IgD-negative memory B cell (primary cell): ENCODE results near the gene CRHR2. TPM values are rescaled to one million over a fixed set of nuclear protein-coding genes. Genes with fewer than 3 reads are reported as not detected.
A peak's percentile ranks its signal among the peaks of the same experiment; 100 is the strongest.

Experiments used
- H3K27ac Mint-ChIP-seq, 3 donors: one replicate each; pipeline ENCODE4 v1.8.0; 2020 to 2022; ENCODE audit warnings: mild to moderate bottlenecking in 3 of 3, mixed read lengths in 3 of 3, moderate library complexity in 1 of 3
- H3K27me3 Mint-ChIP-seq: one replicate; pipeline ENCODE4 v1.8.0; 2021; ENCODE audit warnings: mixed read lengths
- H3K36me3 Mint-ChIP-seq: one replicate; pipeline ENCODE4 v1.8.0; 2020; ENCODE audit warnings: mild to moderate bottlenecking, mixed read lengths
- H3K4me1 Mint-ChIP-seq, 3 donors: one replicate each; pipeline ENCODE4 v1.8.0; 2020 to 2022; ENCODE audit warnings: mixed read lengths in 3 of 3, mild to moderate bottlenecking in 1 of 3
- H3K4me3 Mint-ChIP-seq, 4 donors: one replicate each; pipeline ENCODE4 v1.8.0; 2020 to 2022; ENCODE audit warnings: mild to moderate bottlenecking in 4 of 4, mixed read lengths in 4 of 4, moderate library complexity in 3 of 4
- H3K9me3 Mint-ChIP-seq, 3 donors: one replicate each; pipeline ENCODE4 v1.8.0; 2020 to 2021; ENCODE audit warnings: mixed read lengths in 3 of 3, mild to moderate bottlenecking in 1 of 3
- polyA plus RNA-seq: library from polyadenylated mRNA; unstranded; fragments of 300-500 nt; fragmentation: Illumina TruSeq; gene quantifications from one replicate; pipeline ENCODE4 v1.2.3, GENCODE V29; 2021

Gene CRHR2
- polyA plus RNA-seq, 1 donor from 2014 or later: not detected

DNA sequence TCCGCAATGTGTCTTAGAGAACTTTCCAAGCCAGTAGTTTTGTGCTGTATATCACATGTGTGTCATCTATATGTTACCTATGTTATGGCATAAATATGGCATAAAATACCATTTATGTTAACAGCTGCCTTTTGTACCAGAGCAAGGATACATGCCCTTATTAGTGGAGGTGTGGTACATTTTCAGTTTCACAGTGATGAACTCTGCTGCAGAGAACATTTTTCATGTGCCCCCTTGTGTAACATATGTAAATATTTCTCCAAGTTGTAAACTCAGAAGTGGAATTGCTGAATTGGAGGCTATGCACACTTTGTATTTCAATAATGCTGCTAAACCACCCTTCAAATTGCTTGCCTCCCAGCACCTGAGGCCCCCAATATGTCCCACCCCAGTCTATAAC is 31.9 kb upstream of the CRHR2 start:
- Mint-ChIP-seq H3K36me3 (peaks cover 8% of the 10 kb centered on the region), H3K27me3 (peaks cover 4% of the 10 kb centered on the region), H3K4me3 (no peak overlapping the region), H3K27ac (no peak overlapping the region), H3K4me1 (no peaks in the 10 kb centered on the region), H3K9me3 (peaks cover 8 to 13% (median 12%) of the 10 kb centered on the region in 3 donors)

DNA sequence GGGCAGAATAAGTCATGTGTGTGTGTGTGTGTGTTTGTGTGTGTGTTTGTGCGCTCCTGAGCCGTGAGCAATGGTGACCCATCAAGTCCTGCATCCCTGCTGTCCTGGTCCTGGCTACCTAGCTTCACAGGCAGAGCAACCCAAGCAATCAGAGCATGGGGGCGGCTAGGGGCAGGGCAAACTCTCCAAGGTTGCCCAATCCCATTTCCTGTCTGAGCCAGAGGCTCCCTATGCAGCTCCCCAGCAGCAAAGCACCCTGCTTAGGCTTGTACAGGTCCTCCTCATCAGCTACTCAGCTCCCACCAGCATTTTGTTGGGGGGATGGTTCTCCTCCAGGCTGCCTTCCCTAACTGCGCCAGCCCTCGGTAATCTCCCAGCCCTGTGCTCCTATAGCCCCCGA is 31.1 kb upstream of the CRHR2 start:
- H3K4me3 Mint-ChIP-seq: no peak overlapping the region

DNA sequence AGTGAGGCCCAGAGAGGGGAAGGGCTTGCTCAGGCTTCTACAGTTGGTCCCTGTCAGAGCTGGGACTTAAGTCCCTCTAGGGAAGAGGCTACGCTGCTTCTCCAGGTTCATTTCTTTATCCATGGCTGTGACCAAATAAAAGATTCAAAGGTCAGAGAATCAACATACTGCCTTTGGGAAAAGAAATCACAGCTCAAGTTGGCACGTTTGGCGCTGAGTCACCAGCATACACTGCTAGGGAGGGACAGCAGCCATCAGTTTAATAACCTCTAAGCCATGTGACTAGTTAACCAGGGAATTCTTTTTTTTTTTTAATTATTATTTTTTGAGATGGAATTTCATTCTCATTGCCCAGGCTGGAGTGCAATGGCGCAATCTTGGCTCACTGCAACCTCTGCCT is 28.4 kb upstream of the CRHR2 start:
- Mint-ChIP-seq H3K4me1 (no peaks in the 10 kb centered on the region), H3K4me3 (no peak overlapping the region), H3K27ac (no peak overlapping the region), H3K27me3 (peaks cover 7% of the 10 kb centered on the region), H3K36me3 (no peaks in the 10 kb centered on the region), H3K9me3 (no peaks in the 10 kb centered on the region)

More for the DNA sequence above, 31.1 kb upstream of the CRHR2 start:
- H3K27me3 Mint-ChIP-seq: peaks cover 2% of the 10 kb centered on the region
- H3K36me3 Mint-ChIP-seq: peaks cover 5% of the 10 kb centered on the region
- H3K27ac Mint-ChIP-seq: no peak overlapping the region
- no peaks in the 10 kb centered on the region for H3K4me1 Mint-ChIP-seq
- H3K9me3 Mint-ChIP-seq: peaks cover 6 to 9% (median 6%) of the 10 kb centered on the region in 3 donors

DNA sequence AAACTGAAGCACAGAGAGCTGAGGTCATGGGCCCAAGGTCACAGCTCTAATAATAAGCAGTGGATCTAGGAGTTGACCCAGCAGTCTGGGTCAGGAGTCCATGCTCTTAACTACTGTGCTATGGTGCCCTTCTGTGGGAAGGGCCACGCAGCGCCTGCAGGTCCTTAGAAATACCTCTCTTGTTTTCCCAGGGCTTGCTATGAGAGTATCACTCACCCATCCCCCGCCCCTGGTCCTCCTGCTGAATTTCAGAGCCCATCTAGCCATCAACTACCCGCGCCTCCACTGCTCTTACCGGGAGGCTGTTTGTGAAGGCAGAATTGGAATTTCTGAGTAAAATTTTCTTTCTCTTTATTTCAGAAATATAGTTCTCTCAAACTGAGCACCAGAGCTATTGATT is 27.3 kb upstream of the CRHR2 start:
- Mint-ChIP-seq H3K9me3 (no peaks in the 10 kb centered on the region), H3K4me1 (no peaks in the 10 kb centered on the region), H3K27ac (no peak overlapping the region), H3K36me3 (no peaks in the 10 kb centered on the region), H3K27me3 (peaks cover 5% of the 10 kb centered on the region), H3K4me3 (no peak overlapping the region)

DNA sequence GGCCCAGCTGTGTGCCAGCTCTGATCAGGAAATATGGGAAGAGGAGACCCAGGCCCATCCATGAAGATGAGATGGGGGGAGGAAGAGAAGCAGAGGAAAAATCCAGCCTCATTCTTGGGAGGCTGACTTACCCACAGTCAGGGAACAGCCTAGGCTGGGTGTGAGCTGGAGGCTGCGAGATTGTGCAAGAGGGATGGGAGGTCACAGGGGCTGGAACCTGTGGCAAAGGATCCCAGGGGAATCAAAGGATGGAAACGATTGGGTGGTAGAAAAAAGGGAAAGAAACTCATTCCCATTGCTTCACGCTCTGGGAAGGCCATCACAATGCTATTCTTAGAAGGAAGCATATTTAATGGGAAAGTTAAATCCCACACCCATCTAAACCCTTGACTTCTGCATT is 26.7 kb upstream of the CRHR2 start:
- Mint-ChIP-seq H3K27ac (peak overlapping the region in 1 of 3 donors; percentile 59), H3K9me3 (no peaks in the 10 kb centered on the region), H3K27me3 (peaks cover 5% of the 10 kb centered on the region), H3K4me3 (no peak overlapping the region), H3K36me3 (no peaks in the 10 kb centered on the region), H3K4me1 (no peaks in the 10 kb centered on the region)

DNA sequence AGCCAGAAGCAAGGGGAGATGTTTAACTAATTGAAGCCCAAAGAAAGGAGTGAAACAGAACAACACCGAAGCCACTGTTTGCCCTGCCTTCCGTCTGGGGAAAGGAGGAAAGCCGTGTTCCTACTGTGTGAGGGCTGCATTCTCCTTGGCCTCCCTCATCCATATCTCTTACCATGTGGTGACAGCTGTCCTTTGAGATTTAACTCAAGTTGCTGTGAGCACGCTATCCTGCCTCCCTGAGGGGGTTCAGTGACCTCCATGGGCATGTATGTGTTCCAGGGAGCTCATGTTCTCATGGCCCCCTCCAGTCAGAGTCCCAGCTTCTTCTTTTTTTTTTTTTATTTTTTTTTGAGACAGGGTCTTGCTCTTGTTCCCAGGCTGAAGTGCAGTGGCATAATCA is 26.2 kb upstream of the CRHR2 start:
- Mint-ChIP-seq H3K9me3 (no peaks in the 10 kb centered on the region), H3K27ac (peak overlapping the region in 1 of 3 donors; percentile 59), H3K4me1 (no peaks in the 10 kb centered on the region), H3K4me3 (peak overlapping the region in 1 of 4 donors; percentile 39), H3K27me3 (peaks cover 5% of the 10 kb centered on the region), H3K36me3 (no peaks in the 10 kb centered on the region)

DNA sequence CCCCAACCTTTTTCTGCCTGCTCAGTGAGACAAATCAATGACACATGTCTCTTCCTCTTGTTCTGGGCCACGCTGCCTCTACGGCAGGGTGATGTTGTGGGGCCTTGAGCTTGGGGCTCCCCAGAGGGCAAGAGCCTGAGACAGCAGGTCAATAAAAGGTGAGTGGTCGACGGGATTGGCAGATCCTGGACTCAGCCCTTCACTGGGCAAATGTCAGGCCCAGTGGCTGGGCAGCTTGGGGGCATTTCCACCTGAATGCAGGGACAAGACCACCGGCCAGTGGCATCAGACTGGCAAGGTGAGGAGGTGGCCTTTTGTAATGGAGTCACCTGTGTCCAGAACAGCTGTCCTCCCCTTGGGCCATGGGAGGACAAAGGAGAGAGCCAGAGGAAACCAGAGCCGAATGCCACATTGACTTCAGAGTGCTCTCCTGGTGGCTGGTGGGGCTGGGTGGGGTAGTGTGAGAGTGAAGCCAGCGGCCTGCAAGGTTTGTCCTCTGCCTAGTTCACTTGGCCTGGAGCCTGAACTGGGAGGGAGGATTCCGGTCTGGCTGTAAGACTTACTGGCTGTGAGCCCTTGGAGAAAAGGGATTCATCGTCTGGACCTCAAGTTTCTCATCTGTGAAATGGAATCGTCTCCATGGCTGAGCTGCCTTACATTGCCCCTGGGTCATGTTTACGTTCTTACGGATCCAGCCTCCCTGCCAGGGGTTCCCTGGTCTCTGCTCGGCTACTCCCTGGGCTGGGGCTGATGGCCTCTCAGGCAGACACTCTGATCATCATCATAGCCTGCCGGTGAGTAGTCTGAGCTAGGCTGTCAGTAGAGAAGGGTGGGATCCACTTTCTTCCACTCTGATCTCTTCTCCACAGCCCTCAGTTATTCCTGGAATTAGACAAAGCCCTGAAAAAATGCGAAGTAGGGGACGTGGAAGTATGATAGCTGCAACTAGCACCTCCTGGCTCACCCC is 25.4 kb upstream of the CRHR2 start:
- peaks cover 5% of the 10 kb centered on the region for H3K27me3 Mint-ChIP-seq
- H3K27ac Mint-ChIP-seq: no peak overlapping the region
- H3K36me3 Mint-ChIP-seq: no peaks in the 10 kb centered on the region
- H3K4me1 Mint-ChIP-seq: no peaks in the 10 kb centered on the region
- H3K4me3 Mint-ChIP-seq: peak overlapping the region in 1 of 4 donors; percentile 39
- H3K9me3 Mint-ChIP-seq: no peaks in the 10 kb centered on the region

DNA sequence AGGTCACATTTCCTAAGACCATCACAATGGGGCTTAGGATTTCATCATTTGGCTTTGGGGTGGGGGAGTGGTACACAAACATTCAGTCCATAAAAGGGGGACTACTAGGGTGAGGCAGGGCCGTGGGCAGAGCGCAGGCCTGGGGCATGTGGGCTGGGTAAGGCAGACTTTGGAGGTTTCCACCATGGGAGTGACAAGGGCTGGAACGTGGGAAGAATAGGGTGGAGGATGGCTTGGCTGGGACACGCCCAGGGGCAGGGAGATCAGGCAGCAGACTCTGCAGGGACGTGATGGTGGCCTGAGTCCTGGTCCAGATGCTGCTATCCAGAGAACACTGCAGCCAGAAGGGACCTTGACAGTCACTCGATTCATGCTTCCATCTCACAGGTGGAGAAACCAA is 24.7 kb upstream of the CRHR2 start:
- Mint-ChIP-seq H3K4me1 (no peaks in the 10 kb centered on the region), H3K4me3 (no peak overlapping the region), H3K9me3 (no peaks in the 10 kb centered on the region), H3K27me3 (peaks cover 5% of the 10 kb centered on the region), H3K27ac (no peak overlapping the region), H3K36me3 (no peaks in the 10 kb centered on the region)

DNA sequence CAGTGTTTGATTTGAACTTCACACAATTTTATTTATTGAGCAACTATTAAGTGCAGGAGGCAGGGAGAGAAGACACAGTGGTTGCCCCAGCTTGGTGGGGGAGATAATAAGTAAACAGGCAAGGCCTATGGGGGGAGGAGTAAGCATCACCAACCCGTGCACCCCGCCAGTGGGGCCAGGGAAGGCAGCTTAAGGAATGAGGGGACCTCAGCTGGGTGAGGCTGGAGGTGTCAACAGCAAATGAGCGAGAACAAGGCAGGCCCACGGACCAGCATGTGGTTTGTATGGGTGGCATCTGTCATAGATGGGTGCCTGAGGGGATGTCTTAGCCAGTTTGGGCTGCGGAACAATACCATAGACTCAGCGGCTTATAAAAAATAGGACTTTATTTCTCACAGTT is 24.1 kb upstream of the CRHR2 start:
- Mint-ChIP-seq H3K4me1 (no peaks in the 10 kb centered on the region), H3K36me3 (no peaks in the 10 kb centered on the region), H3K9me3 (no peaks in the 10 kb centered on the region), H3K4me3 (peak overlapping the region in 1 of 4 donors; percentile 54), H3K27me3 (peaks cover 5% of the 10 kb centered on the region), H3K27ac (no peak overlapping the region)

DNA sequence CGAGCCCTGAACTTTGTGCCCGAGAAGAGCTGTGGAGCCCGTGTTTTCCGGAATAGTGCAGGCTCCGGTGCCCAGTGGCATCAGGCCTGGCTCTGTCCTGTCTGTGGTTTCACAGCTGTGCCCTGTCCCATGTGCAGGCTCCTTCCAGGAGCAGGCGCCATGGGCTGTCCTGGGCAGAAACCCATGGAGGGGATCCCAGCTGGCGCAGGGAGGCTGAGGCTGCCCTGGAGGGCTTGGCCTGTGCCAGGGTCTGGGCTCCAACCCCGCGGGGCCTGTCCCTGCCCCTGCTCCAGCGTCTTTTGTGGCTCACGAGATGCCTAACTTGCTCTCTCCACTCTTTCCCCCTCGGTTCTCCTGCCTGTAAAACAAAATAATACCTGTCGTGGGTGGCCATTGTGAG is 23.3 kb upstream of the CRHR2 start:
- H3K27ac Mint-ChIP-seq: no peak overlapping the region
- H3K36me3 Mint-ChIP-seq: no peaks in the 10 kb centered on the region
- H3K4me1 Mint-ChIP-seq: no peaks in the 10 kb centered on the region
- H3K4me3 Mint-ChIP-seq: no peak overlapping the region
- peaks cover 5% of the 10 kb centered on the region for H3K27me3 Mint-ChIP-seq
- H3K9me3 Mint-ChIP-seq: no peaks in the 10 kb centered on the region

DNA sequence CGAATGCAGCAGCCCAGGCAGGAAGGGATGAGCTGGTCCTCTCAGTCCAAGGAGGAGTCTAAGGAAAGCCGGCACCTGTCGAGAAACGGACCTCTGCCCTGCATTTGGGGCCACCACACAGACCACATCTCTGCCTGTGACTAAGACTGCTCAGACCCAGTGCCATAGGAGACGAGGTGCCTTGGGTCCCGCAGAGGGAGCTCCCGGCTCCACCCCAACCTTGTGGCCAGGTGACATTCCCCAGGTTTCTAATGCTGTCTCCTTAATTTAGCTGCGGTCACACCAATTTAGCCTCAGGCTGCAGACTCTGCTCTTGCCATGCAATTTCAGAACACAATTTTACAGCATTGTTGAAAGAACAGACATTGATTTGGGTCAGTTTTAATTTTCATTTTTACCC is 22.8 kb upstream of the CRHR2 start:
- Mint-ChIP-seq H3K9me3 (no peaks in the 10 kb centered on the region), H3K27ac (no peak overlapping the region), H3K4me3 (no peak overlapping the region), H3K27me3 (peaks cover 5% of the 10 kb centered on the region), H3K4me1 (no peaks in the 10 kb centered on the region), H3K36me3 (no peaks in the 10 kb centered on the region)

DNA sequence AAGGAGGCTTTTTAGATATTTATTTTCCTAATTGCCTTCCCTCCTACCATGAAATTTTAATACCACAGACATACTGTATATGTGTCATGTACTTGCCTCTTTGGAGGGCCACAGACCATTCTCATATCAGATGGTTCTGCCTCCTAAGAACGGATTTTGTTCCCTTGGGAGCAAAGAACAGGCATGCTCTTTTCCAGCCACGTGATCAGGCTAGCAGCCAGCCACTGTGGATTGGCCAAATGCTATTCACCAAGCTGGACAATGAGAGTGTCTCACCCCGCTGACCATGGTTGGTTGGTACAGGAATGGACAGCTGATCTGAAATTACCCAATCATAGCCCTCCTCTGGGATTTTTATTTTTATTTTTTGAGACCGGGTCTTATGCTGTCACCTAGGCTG is 21.5 kb upstream of the CRHR2 start:
- Mint-ChIP-seq H3K27ac (no peak overlapping the region), H3K36me3 (no peaks in the 10 kb centered on the region), H3K4me1 (no peaks in the 10 kb centered on the region), H3K9me3 (no peaks in the 10 kb centered on the region), H3K27me3 (peaks cover 5% of the 10 kb centered on the region), H3K4me3 (no peak overlapping the region)

DNA sequence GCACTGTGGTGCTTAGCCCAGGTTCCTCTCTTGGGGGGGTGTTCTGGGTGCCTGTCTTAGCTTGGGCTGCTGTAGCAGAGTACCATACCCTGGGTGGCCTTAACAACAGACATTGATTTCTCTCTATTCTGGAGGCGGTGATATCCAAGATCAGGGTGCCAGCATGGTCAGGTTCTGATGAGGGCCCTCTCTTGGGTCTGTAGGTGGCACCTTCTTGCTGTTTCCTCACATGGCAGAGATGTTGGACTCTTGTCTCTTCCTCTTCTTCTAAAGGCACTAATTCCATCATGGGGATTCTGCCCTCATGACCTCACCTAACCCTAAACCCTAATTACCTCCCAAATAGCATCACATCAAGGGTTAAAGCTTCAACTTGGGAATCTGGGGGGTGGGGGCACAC is 19.9 kb upstream of the CRHR2 start:
- H3K9me3 Mint-ChIP-seq: no peaks in the 10 kb centered on the region
- H3K4me3 Mint-ChIP-seq: no peak overlapping the region
- H3K36me3 Mint-ChIP-seq: no peaks in the 10 kb centered on the region
- peaks cover 0 to 2% (median 0%) of the 10 kb centered on the region in 3 donors for H3K4me1 Mint-ChIP-seq
- H3K27ac Mint-ChIP-seq: no peak overlapping the region
- H3K27me3 Mint-ChIP-seq: peaks cover 7% of the 10 kb centered on the region

DNA sequence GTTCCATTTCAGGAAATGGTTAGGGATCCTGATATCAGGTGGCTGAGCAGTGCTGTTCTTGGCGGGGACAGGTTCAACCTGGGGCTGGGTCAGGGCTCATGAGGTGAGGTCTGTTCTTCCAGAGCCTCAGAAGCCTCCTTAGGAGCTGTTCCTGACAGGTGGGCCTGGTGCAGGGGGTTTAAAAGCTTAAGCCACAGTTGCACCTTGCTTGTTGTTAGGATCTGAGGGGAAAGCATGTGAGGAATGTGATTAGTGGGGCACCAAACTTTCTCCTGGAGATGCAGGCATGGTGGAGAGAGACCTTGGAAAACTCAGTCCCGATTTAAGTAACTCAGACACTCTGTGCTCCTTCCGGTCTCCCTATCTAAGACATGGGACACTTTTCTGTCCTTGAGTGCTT is 18.7 kb upstream of the CRHR2 start:
- Mint-ChIP-seq H3K9me3 (no peaks in the 10 kb centered on the region), H3K27ac (no peak overlapping the region), H3K4me1 (peaks cover 0 to 2% (median 0%) of the 10 kb centered on the region in 3 donors), H3K4me3 (no peak overlapping the region), H3K27me3 (peaks cover 2% of the 10 kb centered on the region), H3K36me3 (no peaks in the 10 kb centered on the region)

DNA sequence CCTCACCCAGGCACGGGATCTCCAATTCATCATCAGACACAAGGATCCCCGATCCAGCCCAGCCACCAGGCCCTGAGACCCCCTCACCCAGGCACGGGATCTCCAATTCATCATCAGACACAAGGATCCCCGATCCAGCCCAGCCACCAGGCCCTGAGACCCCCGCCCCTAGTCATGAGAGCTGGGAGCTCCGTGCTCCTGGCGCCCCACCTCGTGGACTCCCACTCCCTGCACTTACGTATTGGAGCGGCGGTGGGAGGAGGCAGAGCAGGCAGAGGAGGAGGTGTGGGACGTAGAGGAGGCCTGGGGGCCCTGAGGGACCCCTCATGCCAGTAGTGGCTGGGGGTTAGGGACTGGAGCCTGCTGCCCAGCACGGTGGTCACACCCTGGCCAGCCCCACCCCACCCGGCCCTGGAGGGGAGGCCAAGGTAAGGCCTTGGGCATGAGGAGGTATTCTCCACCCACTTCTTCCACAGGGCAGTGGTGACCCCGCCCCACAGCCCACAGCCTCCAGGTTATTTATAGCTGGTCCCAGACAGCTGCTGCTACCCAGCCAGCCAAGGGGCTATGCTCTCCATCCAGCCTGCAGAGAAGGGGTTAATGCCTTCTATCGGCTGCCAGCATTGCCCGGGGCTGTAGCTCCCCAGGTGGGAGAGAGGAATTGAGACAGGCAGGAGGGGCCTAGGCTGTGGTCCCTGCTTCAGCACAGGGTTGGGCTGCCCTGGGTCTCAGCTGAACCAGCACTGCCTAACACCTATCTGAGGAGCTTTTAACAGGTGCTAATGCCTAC is 17.6 kb upstream of the CRHR2 start:
- Mint-ChIP-seq H3K27me3 (peaks cover 2% of the 10 kb centered on the region), H3K9me3 (no peaks in the 10 kb centered on the region), H3K4me3 (no peak overlapping the region), H3K27ac (no peak overlapping the region), H3K4me1 (peaks cover 0 to 2% (median 0%) of the 10 kb centered on the region in 3 donors), H3K36me3 (no peaks in the 10 kb centered on the region)
